IMR-90 (cell line): ENCODE measurements around the gene MYO1D. TPM values are rescaled to one million over a fixed set of nuclear protein-coding genes. Genes with fewer than 3 reads are reported as not detected.

ENCODE experiments used
- ATAC-seq: fragments of 200-7000 bp; cut with Tn5 transposase; 2 replicates; pipeline ENCODE4 v1.9.1; 2020; ENCODE audit warnings: low read depth, mild to moderate bottlenecking, moderate library complexity
- BruUV-seq: library from RNA; stranded (reverse); fragments of 400-500 nt; replicated peaks from 2 replicates; lab custom pipeline; 2021; lab: Mats Ljungman, UMichigan
- CTCF ChIA-PET: fragments of 300-600 bp; formaldehyde crosslinking; extraction: SDS; loops from one replicate; lab custom pipeline; 2021; ENCODE audit warnings: antibody characterized with exemption; lab: Yijun Ruan, JAX
- POLR2A ChIA-PET: fragments of 300-600 bp; sonication (Branson Sonifier 250); formaldehyde crosslinking; loops from one replicate; lab custom pipeline; 2022; ENCODE audit warnings: antibody characterized with exemption; ENCODE audit not compliant: unreplicated experiment; lab: Charles Lee
- DNase-seq: peaks from one replicate; pipeline ENCODE4 v3.0.0; 2013
- H2AFZ ChIP-seq: replicated peaks from 2 replicates; pipeline ENCODE3; 2013; ENCODE audit warnings: low read length, mild to moderate bottlenecking; ENCODE audit not compliant: poor library complexity
- H2AK5ac ChIP-seq: 2 replicates; pipeline ENCODE4 v1.6.1; 2013; ENCODE audit warnings: low read depth, low read length, inconsistent platforms
- H2AK9ac ChIP-seq: replicated peaks from 2 replicates; pipeline ENCODE3; 2013; ENCODE audit warnings: mild to moderate bottlenecking, low read depth, low read length, moderate library complexity; ENCODE audit not compliant: poor library complexity
- H2BK120ac ChIP-seq: 2 replicates; pipeline ENCODE4 v1.6.1; 2013; ENCODE audit warnings: low read depth, low read length, inconsistent platforms
- H2BK15ac ChIP-seq: 3 replicates; pipeline ENCODE4 v1.6.1; 2013; ENCODE audit warnings: low read depth, low read length, inconsistent platforms
- H2BK20ac ChIP-seq: 2 replicates; pipeline ENCODE4 v1.6.1; 2013; ENCODE audit warnings: low read depth, mild to moderate bottlenecking, inconsistent platforms, low read length, moderate library complexity
- H2BK5ac ChIP-seq: 2 replicates; pipeline ENCODE4 v1.6.1; 2013; ENCODE audit warnings: mild to moderate bottlenecking, low read depth, low read length, inconsistent platforms; ENCODE audit not compliant: poor library complexity, severe bottlenecking
- H3K14ac ChIP-seq: replicated peaks from 2 replicates; pipeline ENCODE4 v1.6.1; 2013; ENCODE audit warnings: low read depth, low read length, inconsistent platforms
- H3K18ac ChIP-seq: 2 replicates; pipeline ENCODE4 v1.6.1; 2013; ENCODE audit warnings: low read depth, low read length, control low read depth
- H3K23ac ChIP-seq: 2 replicates; pipeline ENCODE4 v1.6.1; 2013; ENCODE audit warnings: low read depth, low read length, inconsistent platforms
- H3K27ac ChIP-seq: 2 replicates; pipeline ENCODE4 v1.5.1; 2013; ENCODE audit warnings: mild to moderate bottlenecking, control low read depth, low read length; ENCODE audit not compliant: insufficient read depth
- H3K27me3 ChIP-seq: 2 replicates; pipeline ENCODE4 v1.6.1; 2013; ENCODE audit warnings: low read length; ENCODE audit not compliant: control insufficient read depth, insufficient read depth
- H3K36me3 ChIP-seq: 2 replicates; pipeline ENCODE4 v1.6.1; 2013; ENCODE audit warnings: low read length, mixed read lengths; ENCODE audit not compliant: control insufficient read depth, insufficient read depth
- H3K4ac ChIP-seq: 2 replicates; pipeline ENCODE4 v1.6.1; 2013; ENCODE audit warnings: low read depth, low read length, inconsistent platforms
- H3K4me1 ChIP-seq: 2 replicates; pipeline ENCODE4 v1.6.1; 2013; ENCODE audit warnings: low read length, mixed read lengths; ENCODE audit not compliant: control insufficient read depth, insufficient read depth
- H3K4me2 ChIP-seq: 2 replicates; pipeline ENCODE4 v1.6.1; 2013; ENCODE audit warnings: low read depth, mild to moderate bottlenecking, control low read depth, low read length, moderate library complexity
- H3K4me3 ChIP-seq: 2 replicates; pipeline ENCODE4 v1.5.1; 2013; ENCODE audit warnings: low read depth, mild to moderate bottlenecking, control low read depth, low read length, moderate library complexity; ENCODE audit not compliant: insufficient read depth
- H3K56ac ChIP-seq: 2 replicates; pipeline ENCODE4 v1.6.1; 2013; ENCODE audit warnings: low read length, inconsistent platforms; ENCODE audit not compliant: insufficient read depth; ENCODE audit errors: extremely low read depth
- H3K79me1 ChIP-seq, 2 experiments: 2 replicates each; pipeline ENCODE4 v1.6.1; 2013; ENCODE audit warnings: low read length in 2 of 2, inconsistent platforms in 1 of 2, low read depth in 1 of 2
- H3K9ac ChIP-seq: 2 replicates; pipeline ENCODE4 v1.6.1; 2013; ENCODE audit warnings: low read depth, low read length, control low read depth
- H3K9me1 ChIP-seq: 2 replicates; pipeline ENCODE4 v1.6.1; 2013; ENCODE audit warnings: low read length, inconsistent platforms; ENCODE audit not compliant: insufficient read depth
- H3K9me3 ChIP-seq: 2 replicates; pipeline ENCODE4 v1.6.1; 2013; ENCODE audit warnings: low read length; ENCODE audit not compliant: control insufficient read depth, insufficient read depth
- H4K20me1 ChIP-seq: 2 replicates; pipeline ENCODE4 v1.6.1; 2013; ENCODE audit warnings: low read length, inconsistent platforms; ENCODE audit not compliant: insufficient read depth
- H4K5ac ChIP-seq: 2 replicates; pipeline ENCODE4 v1.6.1; 2013; ENCODE audit warnings: mild to moderate bottlenecking, low read depth, low read length, control low read depth
- H4K8ac ChIP-seq, 2 experiments: 2 replicates each; pipeline ENCODE4 v1.6.1; 2013; ENCODE audit warnings: low read depth in 2 of 2, low read length in 2 of 2, control low read depth in 1 of 2, inconsistent platforms in 1 of 2
- H4K91ac ChIP-seq: 2 replicates; pipeline ENCODE4 v1.6.1; 2013; ENCODE audit warnings: low read depth, low read length, inconsistent platforms; ENCODE audit not compliant: insufficient read depth
- BHLHE40 ChIP-seq: fragments of 150-350 bp; IDR thresholded peaks from 2 replicates; pipeline ENCODE4 v1.6.1; 2016; ENCODE audit warnings: mild to moderate bottlenecking, low read depth, low read length
- CEBPB ChIP-seq: IDR thresholded peaks from 2 replicates; pipeline ENCODE4 v1.6.1; 2012; ENCODE audit warnings: low read depth, low read length, improper control_type of control experiment
- CTCF ChIP-seq: conservative IDR thresholded peaks from 2 replicates; pipeline ENCODE4 v1.5.1; 2012; ENCODE audit warnings: mild to moderate bottlenecking, low read depth, low read length, improper control_type of control experiment
- ELK1 ChIP-seq: fragments of 150-350 bp; IDR thresholded peaks from 2 replicates; pipeline ENCODE4 v1.6.1; 2016; ENCODE audit warnings: low read depth, mild to moderate bottlenecking, low read length, moderate library complexity, borderline replicate concordance
- MAZ ChIP-seq: IDR thresholded peaks from 2 replicates; pipeline ENCODE4 v1.6.1; 2012; ENCODE audit warnings: low read depth, mild to moderate bottlenecking, low read length, improper control_type of control experiment, moderate library complexity, borderline replicate concordance
- NFE2L2 ChIP-seq: fragments of 150-350 bp; IDR thresholded peaks from 2 replicates; pipeline ENCODE4 v1.6.1; 2016; ENCODE audit warnings: low read depth, mild to moderate bottlenecking, low read length
- POLR2A ChIP-seq: IDR thresholded peaks from 2 replicates; pipeline ENCODE4 v1.6.1; 2012; ENCODE audit warnings: mild to moderate bottlenecking, low read depth, low read length
- SMC3 ChIP-seq: fragments of 150-350 bp; IDR thresholded peaks from 2 replicates; pipeline ENCODE4 v1.6.1; 2016; ENCODE audit warnings: low read depth, mild to moderate bottlenecking, antibody characterized with exemption, low read length, moderate library complexity
- USF2 ChIP-seq: fragments of 150-350 bp; IDR thresholded peaks from 2 replicates; pipeline ENCODE4 v1.6.1; 2017; ENCODE audit warnings: mild to moderate bottlenecking, antibody characterized with exemption, low read length, low read depth
- dilution Hi-C: fragments of 300-500 bp; cut with HindIII; formaldehyde crosslinking; loops from one replicate; pipeline ENCODE4 v1.14.3; 2018; ENCODE audit warnings: low sequenced_read_pairs; ENCODE audit not compliant: unreplicated experiment
- in situ Hi-C: fragments of 300-500 bp; cut with MboI; formaldehyde crosslinking; loops from 3 replicates; pipeline ENCODE4 v1.14.3; 2019; ENCODE audit warnings: low sequenced_read_pairs, inconsistent platforms, mixed read lengths
- intact Hi-C: fragments of 100-400 bp; cut with micrococcal nuclease; formaldehyde crosslinking; loops from 2 replicates; pipeline ENCODE4 v1.10.0; 2022
- polyA plus RNA-seq, 3 experiments: library from polyadenylated mRNA; depleted of rRNA; stranded (reverse); fragments of >200 nt; gene quantifications; 2 replicates each; pipeline ENCODE4 v1.2.3, GENCODE V29; 2012; ENCODE audit warnings: low replicate concordance in 1 of 3
- total RNA-seq: library from RNA; depleted of rRNA; stranded (reverse); fragments of >200 nt; gene quantifications from 2 replicates; pipeline ENCODE4 v1.2.3, GENCODE V29; 2012

Gene MYO1D
- total and polyA plus RNA-seq, 2 of the 4 experiments (the other 2 are of a cell fraction), result 0.63 to 0.90 TPM

GRCh38 chr17:32759476-32759875, 117.4 kb downstream of the MYO1D start:
- Histone ChIP-seq H2AK9ac (no peak overlapping the region), H3K9me3 (no peaks in the 10 kb centered on the region), H2BK15ac (no peak overlapping the region), H3K14ac (no peak overlapping the region), H3K27me3 (no peaks in the 10 kb centered on the region), H2AFZ (no peak overlapping the region), H3K79me1 (no peaks in the 10 kb centered on the region), H3K36me3 (no peaks in the 10 kb centered on the region), H3K4ac (no peak overlapping the region), H3K4me2 (no peak overlapping the region), H4K8ac (no peak overlapping the region), H3K23ac (no peak overlapping the region), H3K18ac (no peak overlapping the region), H3K4me3 (no peak overlapping the region), H4K5ac (no peak overlapping the region), H2BK20ac (no peak overlapping the region), H4K20me1 (no peaks in the 10 kb centered on the region), H2BK120ac (no peak overlapping the region), H2AK5ac (no peak overlapping the region), H3K56ac (no peak overlapping the region), H3K27ac (no peak overlapping the region), H3K9ac (no peak overlapping the region), H3K4me1 (no peaks in the 10 kb centered on the region), H3K9me1 (no peaks in the 10 kb centered on the region), H2BK5ac (no peak overlapping the region), H4K91ac (no peak overlapping the region)
- ChIA-PET POLR2A (no interaction called here), CTCF (interaction anchor here (0.6 to 0.8 kb wide), 2 partner anchors 297 to 1449 kb away, joined by 3 read pairs; no protein-coding TSS in a partner anchor)
- no peak for DNase-seq
- in situ Hi-C loops (loop anchor here (25.0 kb wide), 2 partner anchors 97 to 272 kb away; partner anchors contain the start of gene CDK5R1), intact Hi-C loops (loop anchor here (5.0 kb wide), 1 partner anchor 507 kb away; no protein-coding TSS in a partner anchor), dilution Hi-C loops (no loop called here)
- no peak for TF ChIP-seq CTCF
- TF ChIP-seq NFE2L2, result no peak
- no peak for TF ChIP-seq CEBPB
- TF ChIP-seq BHLHE40, result no peak
- no peak for TF ChIP-seq POLR2A
- TF ChIP-seq ELK1, result no peak
- TF ChIP-seq SMC3, result no peak
- TF ChIP-seq MAZ, result no peak
- TF ChIP-seq USF2, result no peak
- no peak for ATAC-seq
- no TSS peak for BruUV-seq
